Pancreas (tissue), 10 donors: ENCODE measurements around the gene LCN2. TPM values are rescaled to one million over a fixed set of nuclear protein-coding genes. Genes with fewer than 3 reads are reported as not detected.

ENCODE experiments used
- ATAC-seq, 4 donors: fragments of 200-7000 bp; cut with Tn5 transposase; one replicate each; pipeline versions ENCODE4 v1.8.0 to v1.9.1; 2020; ENCODE audit warnings: mild to moderate bottlenecking in 4 of 4, moderate library complexity in 4 of 4
- DNase-seq, 6 donors: peaks; one replicate each; pipeline ENCODE4 v3.0.0-alpha.2; 2020
- FAIRE-seq: peaks from 2 replicates; lab custom pipeline; 2012; peaks lifted over from hg19 to GRCh38; lab: Jason Lieb, UNC
- H3K27ac ChIP-seq, 4 donors: fragments of 200-600 bp; sonication (generic); 1 replicate in 3 of 4; 2 replicates in 1 of 4; pipeline versions ENCODE4 v1.5.0 to v1.8.0; 2020
- H3K27me3 ChIP-seq, 4 donors: fragments of 200-600 bp; one replicate each; pipeline ENCODE4 v1.8.0; 2021
- H3K36me3 ChIP-seq, 3 donors: fragments of 200-600 bp; sonication (generic) in 1 of 3; one replicate each; pipeline versions ENCODE4 v1.5.0 to v1.8.0; 2020 to 2021
- H3K4me1 ChIP-seq, 3 donors: fragments of 200-600 bp; one replicate each; pipeline ENCODE4 v1.8.0; 2021
- H3K4me3 ChIP-seq, 4 donors: fragments of 200-600 bp; sonication (generic) in 2 of 4; one replicate each; pipeline versions ENCODE4 v1.5.0 to v1.8.0; 2020 to 2021
- H3K9me3 ChIP-seq, 4 donors: fragments of 200-600 bp; one replicate each; pipeline ENCODE4 v1.8.0; 2021
- WGBS, 2 donors: extraction: QIAGEN DNeasy Blood & Tissue Kit; methylation state at CpG; one replicate each; pipeline ENCODE4 v1.1.7; 2013; 5-methylcytosine and 5-hydroxymethylcytosine counted together
- intact Hi-C, 3 donors: fragments of 100-400 bp; cut with DNase I; formaldehyde crosslinking; loops; one replicate each; pipeline versions ENCODE4 v1.11.1 to v1.14.2; 2022
- polyA plus RNA-seq, 2 donors: library from polyadenylated mRNA; stranded (reverse); fragments of 200-250 nt; gene quantifications; one replicate each; pipeline ENCODE4 v1.2.3, GENCODE V29; 2013
- total RNA-seq, 6 donors: library from RNA; stranded (reverse); fragmentation: NEBNext Ultra II Directional in 4 of 6; extraction: Animal tissue kit (Norgen Biotek cat#: 25700) in 4 of 6; gene quantifications; one replicate each; pipeline versions ENCODE4 v1.2.1 to v1.2.4, GENCODE V29; 2021 to 2023
- TF ChIP-seq, protein P1 (sequence below), 4 donors: fragments of 200-600 bp; sonication (generic) in 3 of 4; IDR thresholded peaks; one replicate each; pipeline versions ENCODE4 v1.5.0 to v1.8.0; 2021; ENCODE audit warnings: antibody characterized with exemption in 4 of 4
- donor health status: healthy with polysubstance abuse.
- donor health status: DM: no; HTN: no; CAD: no; lungs with moderate emphysema.
- donor health status: DM: no; HTN: no; CAD: no.
- donor health status: control.
- donor health status: control.
- donor health status: Bipolar disorder and iron deficiency.
- donor health status: DM: yes; HTN: yes; CAD: no.
- donor health status: DM: no; HTN: no; CAD: no.
- donor health status: DM: no; HTN: no; CAD: no.
- donor health status: DM: yes; HTN: yes; CAD: no.

Gene LCN2
- total and polyA plus RNA-seq, 8 donors: 6.3 to 158 (median 49.5) TPM

DNA sequence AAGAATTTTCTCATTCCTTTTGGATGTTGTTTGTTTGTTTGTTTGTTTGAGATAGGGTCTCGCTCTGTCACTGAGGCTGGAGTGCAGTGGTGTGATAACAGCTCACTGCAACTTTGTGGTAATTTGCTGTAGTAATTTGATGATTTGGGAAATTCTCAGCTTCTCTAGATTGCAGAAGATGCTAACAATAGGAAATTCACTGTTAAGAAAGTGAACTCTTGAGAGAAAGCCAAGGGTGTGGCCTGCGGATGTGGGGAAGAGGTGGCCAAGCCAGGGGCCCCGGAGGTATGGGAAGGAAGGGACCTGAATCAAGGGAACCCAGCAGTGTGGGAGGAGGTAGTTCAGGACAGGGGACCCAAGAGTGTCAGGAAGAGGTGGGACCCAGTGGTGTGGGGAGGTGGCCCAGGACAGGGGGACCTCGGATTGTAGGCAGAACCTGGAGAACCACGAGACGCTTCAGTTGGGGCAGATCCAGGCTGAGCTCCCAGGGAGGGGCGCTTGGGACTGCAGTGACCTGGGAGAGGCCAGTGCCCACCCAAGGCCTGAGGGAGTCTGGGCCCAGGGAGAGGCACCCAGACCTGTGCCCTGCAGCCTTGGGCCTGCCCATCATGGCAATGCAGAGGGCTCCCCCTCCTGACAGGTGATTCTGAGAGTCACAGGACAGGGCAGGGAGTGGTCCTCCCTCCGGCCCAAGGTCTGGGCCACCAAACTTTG is 5.6 kb upstream of the LCN2 start:
- H3K4me3 ChIP-seq: no peak overlapping the region
- FAIRE-seq (no peak), DNase-seq (peak in 3 of 6 donors; percentile 18 to 56 (median 55)), ATAC-seq (no peak)
- no peaks in the 10 kb centered on the region for H3K9me3 ChIP-seq
- intact Hi-C loops: no loop called here
- no peaks in the 10 kb centered on the region for H3K36me3 ChIP-seq
- H3K4me1 ChIP-seq: peaks cover 3 to 5% (median 5%) of the 10 kb centered on the region in 3 donors
- no peak overlapping the region for H3K27ac ChIP-seq
- 82 to 83% methylated on average over 8 of the region's 8 CpGs for WGBS, 2 donors
- TF ChIP-seq, protein P1, sequence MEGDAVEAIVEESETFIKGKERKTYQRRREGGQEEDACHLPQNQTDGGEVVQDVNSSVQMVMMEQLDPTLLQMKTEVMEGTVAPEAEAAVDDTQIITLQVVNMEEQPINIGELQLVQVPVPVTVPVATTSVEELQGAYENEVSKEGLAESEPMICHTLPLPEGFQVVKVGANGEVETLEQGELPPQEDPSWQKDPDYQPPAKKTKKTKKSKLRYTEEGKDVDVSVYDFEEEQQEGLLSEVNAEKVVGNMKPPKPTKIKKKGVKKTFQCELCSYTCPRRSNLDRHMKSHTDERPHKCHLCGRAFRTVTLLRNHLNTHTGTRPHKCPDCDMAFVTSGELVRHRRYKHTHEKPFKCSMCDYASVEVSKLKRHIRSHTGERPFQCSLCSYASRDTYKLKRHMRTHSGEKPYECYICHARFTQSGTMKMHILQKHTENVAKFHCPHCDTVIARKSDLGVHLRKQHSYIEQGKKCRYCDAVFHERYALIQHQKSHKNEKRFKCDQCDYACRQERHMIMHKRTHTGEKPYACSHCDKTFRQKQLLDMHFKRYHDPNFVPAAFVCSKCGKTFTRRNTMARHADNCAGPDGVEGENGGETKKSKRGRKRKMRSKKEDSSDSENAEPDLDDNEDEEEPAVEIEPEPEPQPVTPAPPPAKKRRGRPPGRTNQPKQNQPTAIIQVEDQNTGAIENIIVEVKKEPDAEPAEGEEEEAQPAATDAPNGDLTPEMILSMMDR (IDR thresholded peaks at IDR 0.05): no peak
- no peaks in the 10 kb centered on the region for H3K27me3 ChIP-seq

DNA sequence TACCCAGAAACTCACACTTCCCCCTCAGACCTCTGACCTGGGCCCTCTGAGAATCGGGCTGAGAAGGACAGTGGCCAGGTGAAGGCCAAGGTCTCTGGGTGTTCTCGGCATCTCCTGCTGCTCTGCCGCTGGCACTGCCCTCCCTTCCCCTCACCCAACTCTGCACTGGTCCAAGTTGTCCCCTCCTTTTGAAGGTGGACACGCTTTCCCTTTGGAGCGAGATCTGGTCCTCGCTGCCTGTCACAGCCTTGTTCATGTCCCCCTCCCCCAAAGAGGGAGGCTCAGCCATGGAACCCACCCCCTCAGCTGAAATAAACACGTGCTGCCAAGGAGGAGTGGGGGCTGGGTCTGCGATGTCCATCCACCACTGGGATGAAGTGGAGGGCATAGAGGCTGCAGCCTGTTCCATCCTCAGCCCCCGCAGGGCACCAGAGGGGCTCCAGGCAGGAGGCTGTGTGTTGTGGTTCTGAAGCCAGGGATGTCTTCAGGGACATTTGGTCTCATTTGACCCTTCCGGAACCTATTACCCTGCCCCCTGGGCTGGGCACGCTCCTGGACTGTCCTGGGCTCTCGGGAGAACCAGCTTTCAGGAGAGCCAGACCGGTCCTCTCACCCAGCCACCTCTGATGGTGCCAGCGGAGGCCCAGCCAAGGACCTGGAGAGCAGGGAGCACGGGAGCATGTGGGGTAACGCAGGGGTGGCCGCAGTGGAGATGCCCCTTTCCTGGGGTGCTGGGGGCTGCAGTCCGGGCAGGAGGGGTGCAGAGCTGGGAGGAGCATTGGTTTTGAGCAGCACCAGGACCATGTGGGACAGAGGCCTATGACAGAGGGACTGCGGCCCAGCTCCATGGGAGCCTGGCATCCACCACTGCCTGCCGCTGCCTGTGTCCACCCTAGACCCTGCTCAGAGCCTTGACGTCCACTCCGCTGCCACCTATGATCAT is 4.7 kb upstream of the LCN2 start:
- Histone ChIP-seq H3K27me3 (no peaks in the 10 kb centered on the region), H3K36me3 (no peaks in the 10 kb centered on the region), H3K9me3 (no peaks in the 10 kb centered on the region), H3K4me1 (peaks cover 10 to 12% (median 11%) of the 10 kb centered on the region in 3 donors), H3K4me3 (no peak overlapping the region), H3K27ac (no peak overlapping the region)
- intact Hi-C loops: no loop called here
- DNase-seq (peak in 3 of 6 donors; percentile 14 to 57 (median 49)), ATAC-seq (no peak), FAIRE-seq (no peak)
- TF ChIP-seq, protein P1 (IDR thresholded peaks at IDR 0.05): no peak
- 79 to 85% methylated on average over 22 of the region's 22 CpGs for WGBS, 2 donors

DNA sequence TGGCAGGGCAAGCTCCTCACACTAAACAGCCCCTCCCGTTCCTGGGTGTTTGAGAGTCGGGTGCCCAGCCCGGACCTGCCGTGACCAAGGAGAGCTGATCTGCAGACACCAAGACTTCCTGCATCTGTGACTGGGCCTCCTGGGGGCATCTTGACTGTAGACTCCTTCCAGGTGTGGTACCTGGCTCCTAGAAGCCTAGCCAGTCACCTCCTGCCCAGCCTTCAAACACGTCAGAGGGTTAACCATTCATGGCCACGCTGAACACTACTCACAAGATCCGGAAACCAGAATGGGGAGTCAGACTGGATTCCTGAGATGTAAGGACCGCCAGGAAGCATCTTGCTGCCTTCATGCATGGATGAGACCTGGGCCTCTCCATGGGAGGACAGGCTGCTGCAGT is 3.7 kb upstream of the LCN2 start:
- H3K4me1 ChIP-seq: peaks cover 11 to 18% (median 12%) of the 10 kb centered on the region in 3 donors
- intact Hi-C loops: no loop called here
- TF ChIP-seq, protein P1 (IDR thresholded peaks at IDR 0.05): no peak
- peak in 3 of 6 donors; percentile 11 to 46 (median 43) for DNase-seq
- no peak for ATAC-seq
- H3K27me3 ChIP-seq: no peaks in the 10 kb centered on the region
- H3K27ac ChIP-seq: no peak overlapping the region
- H3K4me3 ChIP-seq: no peak overlapping the region
- 64 to 71% methylated on average over 8 of the region's 8 CpGs for WGBS, 2 donors
- no peaks in the 10 kb centered on the region for H3K9me3 ChIP-seq
- no peak for FAIRE-seq
- no peaks in the 10 kb centered on the region for H3K36me3 ChIP-seq

DNA sequence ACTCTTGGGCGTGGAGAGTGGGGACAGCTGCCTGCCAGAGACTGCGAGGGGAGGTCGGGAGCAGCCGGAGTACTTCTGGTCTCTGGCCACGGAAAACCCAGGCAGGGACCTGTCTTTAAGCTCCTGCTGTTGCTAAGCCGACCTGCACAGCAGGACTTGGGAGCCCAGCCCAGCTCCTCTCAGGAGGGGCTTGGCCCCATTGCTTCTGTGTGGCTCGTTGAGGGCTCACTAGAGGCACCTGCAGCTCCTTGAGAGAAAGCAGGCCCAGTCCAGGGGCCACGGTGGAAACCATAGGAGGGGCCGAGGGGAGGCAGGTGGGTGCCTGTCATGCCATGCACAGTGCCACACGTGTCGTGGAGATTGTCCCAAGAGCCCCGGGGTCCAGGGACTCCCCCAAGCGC is 3.3 kb upstream of the LCN2 start:
- DNase-seq (peak in 3 of 6 donors; percentile 21 to 48 (median 36)), ATAC-seq (no peak), FAIRE-seq (no peak)
- no peaks in the 10 kb centered on the region for H3K9me3 ChIP-seq
- peaks cover 11 to 18% (median 12%) of the 10 kb centered on the region in 3 donors for H3K4me1 ChIP-seq
- no peaks in the 10 kb centered on the region for H3K27me3 ChIP-seq
- 78 to 83% methylated on average over 13 of the region's 13 CpGs for WGBS, 2 donors
- H3K27ac ChIP-seq: no peak overlapping the region
- H3K36me3 ChIP-seq: no peaks in the 10 kb centered on the region
- TF ChIP-seq, protein P1 (IDR thresholded peaks at IDR 0.05): no peak
- intact Hi-C loops: no loop called here
- H3K4me3 ChIP-seq: no peak overlapping the region
